ENCODE measurements around the gene KIAA0825. TPM values are rescaled to one million over a fixed set of nuclear protein-coding genes. Genes with fewer than 3 reads are reported as not detected.

Gene KIAA0825
- total RNA-seq, 2 experiments from 2014 or later = 0.68 to 0.69 TPM

GRCh38 chr5:94285984-94286383, 332.4 kb downstream of the KIAA0825 start:
- Mint-ChIP-seq H3K36me3 (no peaks in the 10 kb centered on the region), H3K4me3 (no peak overlapping the region), H3K4me1 (ENCODE audit: low read depth) (no peaks in the 10 kb centered on the region), H3K9me3 (peaks cover 4% of the 10 kb centered on the region), H3K27ac (no peak overlapping the region), H3K27me3 (no peaks in the 10 kb centered on the region)
- CTCF ChIA-PET = no interaction called here
- POLR2A ChIA-PET = no interaction called here
- DNase-seq = no peak
- intact Hi-C loops (cut with micrococcal nuclease) = no loop called here

DNA sequence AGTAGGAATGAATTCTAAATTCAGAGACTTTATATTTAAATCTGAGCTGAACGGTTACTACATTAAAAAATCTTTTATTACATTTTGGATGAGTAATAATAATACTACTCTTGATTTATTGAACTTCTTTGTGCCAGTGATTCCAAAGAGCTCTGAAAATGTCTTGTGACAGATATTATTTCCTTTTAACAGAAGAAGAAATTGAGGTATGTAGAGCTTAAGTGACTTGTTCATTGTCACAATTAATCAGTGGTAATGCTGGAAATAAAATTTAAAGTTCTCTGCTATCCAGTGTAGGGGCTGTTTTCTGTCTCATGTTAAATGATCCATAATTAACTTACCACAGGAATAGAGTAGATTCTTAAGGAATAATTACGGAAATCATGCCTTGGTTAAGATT, 335.3 kb downstream of the KIAA0825 start:
- CTCF ChIA-PET = no interaction called here

GRCh38 chr5:94281236-94281801, 337.1 kb downstream of the KIAA0825 start:
- Mint-ChIP-seq H3K36me3 (no peaks in the 10 kb centered on the region), H3K27me3 (no peaks in the 10 kb centered on the region), H3K9me3 (no peaks in the 10 kb centered on the region), H3K4me3 (no peak overlapping the region), H3K4me1 (ENCODE audit: low read depth) (no peaks in the 10 kb centered on the region), H3K27ac (no peak overlapping the region)
- no peak for DNase-seq
- intact Hi-C loops (cut with micrococcal nuclease) = no loop called here
- CTCF ChIA-PET = interaction anchor here (0.6 kb wide), 1 partner anchor 1179 kb away, joined by 3 read pairs; no protein-coding TSS in a partner anchor
- POLR2A ChIA-PET = no interaction called here

More for the DNA sequence above, 335.3 kb downstream of the KIAA0825 start:
- DNase-seq = no peak
- POLR2A ChIA-PET = no interaction called here
- Mint-ChIP-seq H3K4me3 (no peak overlapping the region), H3K4me1 (ENCODE audit: low read depth) (no peaks in the 10 kb centered on the region), H3K27me3 (no peaks in the 10 kb centered on the region), H3K36me3 (no peaks in the 10 kb centered on the region), H3K27ac (no peak overlapping the region), H3K9me3 (no peaks in the 10 kb centered on the region)
- intact Hi-C loops (cut with micrococcal nuclease) = no loop called here

DNA sequence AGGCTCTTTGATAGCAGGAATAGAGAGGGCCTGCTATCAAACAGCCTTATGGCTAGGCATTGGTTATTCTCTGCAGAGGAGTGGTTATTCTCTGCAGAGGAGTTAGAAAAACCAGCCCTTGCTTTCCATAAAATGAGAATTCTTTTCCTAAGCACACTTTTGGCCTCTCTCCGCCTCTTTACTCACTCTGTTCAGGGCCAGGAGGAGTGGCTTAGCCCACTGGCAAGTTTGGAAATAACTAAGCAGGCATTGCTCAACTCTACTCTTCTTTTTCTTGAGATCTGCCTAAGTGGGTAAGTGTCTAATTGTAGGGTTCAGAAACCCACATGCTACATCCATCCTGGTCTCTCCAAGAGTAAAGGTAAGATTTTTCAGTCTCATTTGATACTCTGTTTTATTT, 341.7 kb downstream of the KIAA0825 start:
- Mint-ChIP-seq H3K4me1 (ENCODE audit: low read depth) (no peaks in the 10 kb centered on the region), H3K4me3 (no peak overlapping the region), H3K27ac (no peak overlapping the region), H3K27me3 (no peaks in the 10 kb centered on the region), H3K9me3 (no peaks in the 10 kb centered on the region), H3K36me3 (no peaks in the 10 kb centered on the region)
- POLR2A ChIA-PET = no interaction called here
- intact Hi-C loops (cut with micrococcal nuclease) = no loop called here
- no peak for DNase-seq
- CTCF ChIA-PET = no interaction called here

- no peak overlapping the region for H3K4me3 Mint-ChIP-seq
- no peak overlapping the region for H3K27ac Mint-ChIP-seq
- ChIA-PET CTCF (no interaction called here), POLR2A (no interaction called here)
- no peaks in the 10 kb centered on the region for H3K27me3 Mint-ChIP-seq
- DNase-seq = no peak
- H3K9me3 Mint-ChIP-seq = no peaks in the 10 kb centered on the region
- intact Hi-C loops (cut with micrococcal nuclease) = no loop called here
- H3K4me1 Mint-ChIP-seq (ENCODE audit: low read depth) = no peaks in the 10 kb centered on the region
- H3K36me3 Mint-ChIP-seq = no peaks in the 10 kb centered on the region
Measured at GRCh38 chr5:94276048-94276447, 342.4 kb downstream of the KIAA0825 start.

GRCh38 chr5:94274707-94275106, 343.7 kb downstream of the KIAA0825 start:
- Mint-ChIP-seq H3K9me3 (peaks cover 8% of the 10 kb centered on the region), H3K4me1 (ENCODE audit: low read depth) (no peaks in the 10 kb centered on the region), H3K27me3 (no peaks in the 10 kb centered on the region), H3K4me3 (no peak overlapping the region), H3K27ac (no peak overlapping the region), H3K36me3 (no peaks in the 10 kb centered on the region)
- ChIA-PET POLR2A (no interaction called here), CTCF (no interaction called here)
- intact Hi-C loops (cut with micrococcal nuclease) = no loop called here
- no peak for DNase-seq

DNA sequence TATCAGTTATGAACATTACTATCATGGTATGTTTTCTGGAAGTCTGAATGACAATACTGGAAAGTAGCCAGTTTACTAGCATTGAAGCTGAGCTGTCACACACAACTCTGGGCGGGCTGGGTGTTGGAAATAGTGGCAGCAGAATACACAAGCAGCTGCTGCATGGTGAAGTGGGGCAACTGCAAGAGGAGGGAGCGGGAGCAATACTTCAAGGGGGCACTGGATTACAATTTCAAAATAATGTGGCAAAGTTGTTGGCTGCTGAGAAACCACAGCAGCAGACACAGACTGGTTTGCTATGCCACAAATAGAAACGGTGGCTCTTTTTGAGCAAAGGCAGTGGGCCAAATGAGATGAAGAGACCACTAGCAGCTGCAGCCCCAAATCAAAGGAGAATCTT, 350.2 kb downstream of the KIAA0825 start:
- H3K36me3 Mint-ChIP-seq = no peaks in the 10 kb centered on the region
- DNase-seq = no peak
- H3K4me1 Mint-ChIP-seq (ENCODE audit: low read depth) = no peaks in the 10 kb centered on the region
- ChIA-PET CTCF (interaction anchor here (0.6 kb wide), 1 partner anchor 288 kb away, joined by 4 read pairs; no protein-coding TSS in a partner anchor), POLR2A (no interaction called here)
- H3K4me3 Mint-ChIP-seq = no peak overlapping the region
- H3K9me3 Mint-ChIP-seq = peaks cover 13% of the 10 kb centered on the region
- H3K27ac Mint-ChIP-seq = no peak overlapping the region
- H3K27me3 Mint-ChIP-seq = peaks cover 2% of the 10 kb centered on the region
- intact Hi-C loops (cut with micrococcal nuclease) = no loop called here

GRCh38 chr5:94267350-94267899, 351.0 kb downstream of the KIAA0825 start:
- Mint-ChIP-seq H3K36me3 (no peaks in the 10 kb centered on the region), H3K9me3 (peaks cover 13% of the 10 kb centered on the region), H3K4me1 (ENCODE audit: low read depth) (no peaks in the 10 kb centered on the region), H3K27ac (no peak overlapping the region), H3K27me3 (peaks cover 2% of the 10 kb centered on the region), H3K4me3 (no peak overlapping the region)
- ChIA-PET CTCF (no interaction called here), POLR2A (no interaction called here)
- DNase-seq = no peak
- intact Hi-C loops (cut with micrococcal nuclease) = no loop called here

GRCh38 chr5:94266170-94266569, 352.2 kb downstream of the KIAA0825 start:
- peaks cover 13% of the 10 kb centered on the region for H3K9me3 Mint-ChIP-seq
- H3K36me3 Mint-ChIP-seq = no peaks in the 10 kb centered on the region
- H3K27me3 Mint-ChIP-seq = peaks cover 2% of the 10 kb centered on the region
- H3K27ac Mint-ChIP-seq = no peak overlapping the region
- H3K4me1 Mint-ChIP-seq (ENCODE audit: low read depth) = no peaks in the 10 kb centered on the region
- no peak overlapping the region for H3K4me3 Mint-ChIP-seq
- no peak for DNase-seq
- intact Hi-C loops (cut with micrococcal nuclease) = no loop called here
- ChIA-PET POLR2A (no interaction called here), CTCF (interaction anchor here (0.7 kb wide), 1 partner anchor 27 kb away, joined by 3 read pairs; no protein-coding TSS in a partner anchor)

DNA sequence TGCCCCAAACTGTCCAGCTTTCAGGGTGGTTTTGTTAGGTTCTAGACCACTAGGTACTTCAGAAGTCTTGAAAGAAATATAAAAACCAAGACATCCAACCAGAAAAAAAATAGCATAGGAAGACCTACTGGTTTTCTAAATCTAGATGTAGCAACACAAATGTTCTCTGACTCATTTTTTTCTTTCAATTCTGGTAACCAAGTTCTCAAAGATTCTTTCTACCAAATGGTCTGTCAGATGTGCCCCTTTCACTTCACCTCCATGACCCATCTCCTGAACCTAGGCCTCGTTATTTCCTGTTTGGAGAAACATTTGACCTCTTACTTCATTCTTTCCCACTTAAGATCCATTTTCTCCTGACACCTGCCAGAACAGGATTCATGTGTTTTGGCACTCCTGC, 355.3 kb downstream of the KIAA0825 start:
- H3K4me3 Mint-ChIP-seq = no peak overlapping the region

DNA sequence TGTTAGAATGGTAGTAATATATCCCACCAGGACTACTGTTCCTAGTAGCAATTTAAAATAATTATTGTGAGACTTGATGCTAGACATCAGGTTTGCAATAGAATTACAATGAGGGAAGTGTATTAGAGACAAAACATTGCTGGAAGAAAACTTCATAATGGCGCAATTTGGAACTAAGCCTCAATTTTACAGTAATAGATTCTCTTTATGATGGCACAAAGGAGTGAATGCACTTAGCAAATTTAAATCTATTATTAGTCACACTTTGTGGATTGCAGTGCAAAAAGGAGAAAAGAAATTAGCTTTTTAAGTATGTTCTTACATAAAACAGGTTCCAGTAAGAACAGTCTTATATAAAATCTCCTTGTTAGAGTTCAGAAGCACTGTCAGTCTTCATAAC, 358.3 kb downstream of the KIAA0825 start:
- Mint-ChIP-seq H3K4me3 (no peak overlapping the region), H3K4me1 (ENCODE audit: low read depth) (no peaks in the 10 kb centered on the region), H3K36me3 (no peaks in the 10 kb centered on the region), H3K27me3 (no peaks in the 10 kb centered on the region), H3K9me3 (no peaks in the 10 kb centered on the region), H3K27ac (no peak overlapping the region)
- DNase-seq = no peak
- intact Hi-C loops (cut with micrococcal nuclease) = no loop called here
- ChIA-PET CTCF (no interaction called here), POLR2A (no interaction called here)

More for the DNA sequence above, 355.3 kb downstream of the KIAA0825 start:
- POLR2A ChIA-PET = no interaction called here
- Mint-ChIP-seq H3K9me3 (no peaks in the 10 kb centered on the region), H3K27me3 (peaks cover under 1% of the 10 kb centered on the region), H3K4me1 (ENCODE audit: low read depth) (no peaks in the 10 kb centered on the region), H3K27ac (no peak overlapping the region), H3K36me3 (no peaks in the 10 kb centered on the region)
- CTCF ChIA-PET = no interaction called here
- no peak for DNase-seq
- intact Hi-C loops (cut with micrococcal nuclease) = no loop called here

GRCh38 chr5:94254214-94254613, 364.2 kb downstream of the KIAA0825 start:
- POLR2A ChIA-PET = no interaction called here

GRCh38 chr5:94250985-94251384, 367.4 kb downstream of the KIAA0825 start:
- ChIA-PET POLR2A (no interaction called here), CTCF (interaction anchor here (1.1 kb wide), 1 partner anchor 92 kb away, joined by 3 read pairs; no protein-coding TSS in a partner anchor)
- H3K4me3 Mint-ChIP-seq = no peak overlapping the region
- H3K36me3 Mint-ChIP-seq = no peaks in the 10 kb centered on the region
- intact Hi-C loops (cut with micrococcal nuclease) = no loop called here
- H3K27ac Mint-ChIP-seq = no peak overlapping the region
- H3K27me3 Mint-ChIP-seq = no peaks in the 10 kb centered on the region
- H3K4me1 Mint-ChIP-seq (ENCODE audit: low read depth) = no peaks in the 10 kb centered on the region
- DNase-seq = no peak
- H3K9me3 Mint-ChIP-seq = no peaks in the 10 kb centered on the region

More at GRCh38 chr5:94254214-94254613, 364.2 kb downstream of the KIAA0825 start:
- Mint-ChIP-seq H3K4me3 (no peak overlapping the region), H3K4me1 (ENCODE audit: low read depth) (no peaks in the 10 kb centered on the region), H3K9me3 (no peaks in the 10 kb centered on the region), H3K27me3 (no peaks in the 10 kb centered on the region), H3K27ac (no peak overlapping the region), H3K36me3 (no peaks in the 10 kb centered on the region)
- DNase-seq = no peak
- CTCF ChIA-PET = no interaction called here
- intact Hi-C loops (cut with micrococcal nuclease) = no loop called here

All from activated CD4-positive, alpha-beta memory T cell treated with anti-CD3 and anti-CD28 coated beads for 36 hours (primary cell).